HG02981 (cell line): ENCODE measurements around the gene PON3.

Source experiments
- ATAC-seq: cut with Tn5 transposase; IDR thresholded peaks from one replicate; pipeline ENCODE4 v1.9.1; 2021; ENCODE audit warnings: mild to moderate bottlenecking, moderate library complexity; ENCODE audit not compliant: unreplicated experiment

PON3 gene

GRCh38 chr7:95396136-95397032, at the start of gene PON3:
Gene PON3, minus strand, starts transcription at chr7:95396375. Its CDS starts 25 bp downstream, at chr7:95396350.
- peak; percentile 48 for ATAC-seq

- ATAC-seq: no peak
Measured at GRCh38 chr7:95444796-95445195, 48.6 kb upstream of the PON3 start.

GRCh38 chr7:95441042-95441823, 45.1 kb upstream of the PON3 start:
- no peak for ATAC-seq

DNA sequence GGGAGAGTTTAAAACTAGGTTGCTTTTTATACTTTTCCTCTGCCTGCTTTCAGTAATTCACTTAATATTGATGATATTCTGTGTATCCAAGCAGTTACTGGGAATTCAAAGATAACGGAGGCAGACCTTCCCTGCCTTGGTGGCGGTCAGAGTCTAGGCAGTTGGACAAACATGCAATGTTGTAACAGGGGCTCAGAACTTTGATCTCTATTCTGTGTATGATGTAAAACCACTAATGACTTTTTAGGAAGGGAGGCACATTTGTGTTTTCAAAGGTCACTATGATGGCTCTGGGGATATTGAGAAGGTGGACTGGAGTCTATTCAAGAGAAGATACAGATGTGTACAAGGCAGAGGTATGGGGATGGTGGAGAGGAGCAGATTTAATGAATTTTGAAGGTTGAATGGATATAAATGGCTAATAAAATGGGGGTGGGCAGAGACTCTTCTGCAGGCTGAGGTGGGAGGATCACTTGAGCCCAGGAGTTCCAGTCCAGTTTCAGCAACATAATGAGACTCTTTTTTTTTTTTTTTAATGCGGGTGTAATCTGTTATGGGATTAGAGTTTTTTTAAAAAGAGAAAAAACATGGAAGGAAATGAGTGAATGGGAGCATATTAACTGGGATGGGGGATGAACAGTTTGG, 44.3 kb upstream of the PON3 start:
- ATAC-seq: no peak

DNA sequence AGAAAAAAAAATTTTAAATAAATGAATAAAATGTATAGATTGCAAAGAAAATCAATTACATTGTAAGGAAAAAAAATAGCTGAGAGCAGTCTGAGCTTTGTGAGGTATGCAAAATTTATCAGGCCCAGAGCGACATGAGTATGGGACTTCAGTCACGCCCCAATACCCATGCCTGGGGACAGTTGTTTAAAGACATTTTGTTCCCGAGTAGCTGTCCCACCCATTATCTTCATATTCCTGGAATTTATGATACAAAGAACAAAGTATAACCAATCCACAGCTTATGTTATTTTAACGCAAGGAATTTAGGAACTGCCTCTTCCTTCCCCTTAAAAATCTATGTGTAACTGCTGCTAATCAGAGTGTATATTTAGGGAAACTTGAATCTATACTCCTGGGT, 40.2 kb upstream of the PON3 start:
- no peak for ATAC-seq

GRCh38 chr7:95435422-95435780, 39.2 kb upstream of the PON3 start:
- ATAC-seq: no peak

- ATAC-seq: peak; percentile 98
Measured at GRCh38 chr7:95434557-95435421, 38.6 kb upstream of the PON3 start, which contains the start of gene PON2. Gene PON2, minus strand, starts transcription at chr7:95435028. Its CDS starts 77 bp downstream, at chr7:95434951.

DNA sequence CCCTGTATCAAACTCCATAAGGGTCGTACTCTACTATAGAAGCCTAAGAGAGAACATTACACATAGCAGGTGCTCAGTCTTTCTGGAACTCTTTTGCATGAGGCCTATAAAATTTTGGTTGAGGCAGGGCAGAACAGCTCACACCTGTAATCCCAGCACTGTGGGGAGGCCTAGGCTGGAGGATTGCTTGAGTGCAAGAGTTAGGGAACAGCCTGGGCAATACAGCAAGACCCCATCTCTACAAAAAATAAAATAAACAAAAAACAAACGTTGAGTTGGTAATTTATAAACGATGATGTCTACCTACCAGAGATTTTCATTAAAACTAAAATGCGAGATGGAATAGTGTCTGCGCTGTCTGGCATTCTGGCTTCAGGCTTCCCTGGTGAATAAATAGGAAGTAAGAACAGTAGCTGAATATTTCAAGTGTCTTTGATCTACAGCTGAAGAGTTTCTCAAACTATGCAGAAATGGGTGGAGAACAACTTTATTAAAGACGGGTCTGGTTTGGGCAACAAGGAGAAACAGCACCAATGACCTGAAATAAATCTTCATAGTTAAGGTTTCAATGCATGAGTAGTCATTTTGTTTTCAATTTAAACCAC, 37.9 kb upstream of the PON3 start:
- no peak for ATAC-seq

GRCh38 chr7:95433129-95433528, 37.0 kb upstream of the PON3 start:
- ATAC-seq: no peak

DNA sequence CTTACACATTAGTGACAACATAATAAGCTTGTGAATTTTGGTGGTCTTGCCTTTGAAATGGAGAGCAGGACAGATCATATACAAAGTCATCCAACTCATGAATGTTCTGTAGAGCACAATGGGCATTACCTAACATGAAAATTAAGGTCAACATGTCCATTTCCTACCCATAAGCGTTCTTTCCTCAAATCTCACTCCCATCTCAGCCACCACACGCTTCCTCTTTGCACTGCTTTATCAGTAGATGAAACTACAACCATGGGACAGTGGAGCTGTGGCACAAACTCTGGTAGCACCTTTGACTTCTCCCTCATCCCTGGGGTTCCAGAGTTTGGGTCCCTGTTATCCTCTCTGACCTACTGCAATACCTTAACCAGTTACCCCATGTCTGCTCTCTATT, 36.4 kb upstream of the PON3 start:
- ATAC-seq: no peak

DNA sequence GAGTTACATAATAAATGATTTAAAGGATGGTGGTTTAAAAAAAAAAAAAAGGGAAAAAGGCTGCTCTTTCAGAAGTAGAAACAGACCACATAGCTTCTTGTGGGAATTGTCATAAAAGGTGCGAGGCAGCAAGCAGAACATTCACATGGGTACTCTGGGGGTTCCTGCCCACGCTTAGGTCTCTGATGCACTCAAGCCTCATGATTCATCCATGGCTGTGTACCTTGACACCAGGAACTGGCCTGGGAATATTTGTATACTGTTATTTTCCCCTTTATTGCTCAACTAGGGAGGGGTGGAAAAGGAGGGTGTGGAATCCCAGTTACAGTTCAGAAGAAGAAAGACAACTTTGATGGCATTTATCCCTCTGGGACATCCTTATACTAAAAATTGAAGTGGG, 34.7 kb upstream of the PON3 start:
- no peak for ATAC-seq

- ATAC-seq: no peak
Measured at GRCh38 chr7:95429241-95429990, 33.2 kb upstream of the PON3 start.

DNA sequence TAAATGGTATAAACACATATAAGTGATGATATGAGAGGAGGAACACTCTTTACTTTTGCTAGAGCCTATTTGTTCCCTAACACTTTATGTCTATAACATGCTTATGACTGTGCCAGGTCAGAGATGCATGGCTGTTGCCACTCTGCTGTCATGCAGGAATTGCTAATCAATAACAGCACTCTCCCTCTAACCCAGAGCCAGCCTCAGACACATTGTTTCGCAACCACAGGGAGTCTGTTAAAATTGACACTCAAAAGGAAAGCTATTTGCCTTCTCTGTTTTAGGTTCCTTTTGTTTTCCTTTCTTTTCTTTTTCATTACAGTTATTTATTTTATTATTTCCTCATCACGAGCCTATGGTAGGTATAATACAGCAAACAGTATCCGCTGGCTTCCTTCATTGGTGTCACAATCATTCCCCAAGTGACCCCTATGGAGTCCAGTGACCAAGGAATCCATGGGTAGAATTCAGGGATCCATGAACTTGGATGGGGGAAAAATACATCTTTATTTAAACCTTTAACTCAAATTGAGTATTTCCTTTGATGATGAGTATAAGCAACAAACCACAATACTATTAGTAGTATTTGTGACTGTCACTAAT, 31.8 kb upstream of the PON3 start:
- no peak for ATAC-seq

DNA sequence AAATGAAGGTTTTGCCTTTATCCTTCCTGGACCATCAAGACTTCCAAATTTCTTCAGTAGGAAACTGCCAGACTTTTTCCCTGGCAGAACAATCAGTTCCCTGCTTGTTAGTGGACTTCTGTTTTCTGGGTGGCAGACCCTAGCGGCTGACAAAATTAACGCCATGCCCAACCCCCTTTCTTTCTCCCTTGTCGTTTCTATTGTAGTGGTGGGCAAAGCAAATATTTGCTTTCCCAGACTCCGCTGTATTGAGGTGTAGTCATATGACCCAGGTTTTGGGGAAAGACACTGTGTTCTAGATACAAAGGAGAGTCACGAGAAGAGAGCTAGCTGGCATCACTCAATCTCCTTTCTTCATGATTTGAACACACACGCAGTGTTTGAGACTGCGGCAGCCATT, 31.0 kb upstream of the PON3 start:
- ATAC-seq: no peak

- ATAC-seq: no peak
Measured at GRCh38 chr7:95425694-95426093, 29.5 kb upstream of the PON3 start.

GRCh38 chr7:95424716-95425115, 28.5 kb upstream of the PON3 start:
- ATAC-seq: no peak

DNA sequence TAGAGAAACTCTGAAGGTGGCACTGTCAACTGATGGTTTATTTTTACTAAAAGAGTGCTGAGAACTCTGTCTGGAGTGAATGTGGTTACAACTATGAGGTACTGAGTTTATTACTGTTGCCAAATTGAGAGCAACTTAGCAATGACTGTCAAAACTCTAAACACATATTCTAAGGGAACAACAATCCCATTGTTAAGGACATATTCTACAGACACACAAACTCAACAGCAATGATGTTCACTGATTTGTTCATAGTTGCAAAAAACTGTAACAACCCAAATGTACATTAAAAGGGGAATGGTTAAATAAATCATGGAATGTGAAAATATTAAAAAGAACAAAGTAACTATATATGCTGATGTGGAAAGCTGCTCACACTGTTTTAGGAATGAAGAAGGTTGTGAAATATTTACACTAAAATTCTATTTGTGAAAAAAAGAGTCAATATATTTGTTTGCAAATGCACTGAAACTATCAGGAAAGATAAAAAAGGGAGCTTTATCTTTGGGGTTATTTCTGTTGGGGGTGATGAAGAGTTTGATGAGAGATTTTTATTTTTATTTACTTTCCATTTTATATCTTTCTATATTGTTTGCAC, 25.8 kb upstream of the PON3 start:
- no peak for ATAC-seq

- no peak for ATAC-seq
Measured at GRCh38 chr7:95421000-95421846, 25.0 kb upstream of the PON3 start.
